ENCODE measurements around the gene TIGD1. TPM values are rescaled to one million over a fixed set of nuclear protein-coding genes. Genes with fewer than 3 reads are reported as not detected.

Gene TIGD1
- total RNA-seq, 4 donors from 2014 or later = 1.2 to 7.1 (median 3.2) TPM

- intact Hi-C loops (cut with DNase I) = no loop called here
- peaks cover 3 to 19% (median 10%) of the 10 kb centered on the region in 3 donors for H3K4me1 ChIP-seq
- WGBS, 2 donors = 57 to 100% methylated on average over 1 to 2 of the region's 2 CpGs
- H3K4me3 ChIP-seq = no peak overlapping the region
- TF ChIP-seq CTCF (IDR thresholded peaks at IDR 0.05) (no peak), POLR2A (IDR thresholded peaks at IDR 0.05) (no peak)
- no peak overlapping the region for H3K27ac ChIP-seq
- H3K27me3 ChIP-seq = peaks cover 0 to 94% (median 7%) of the 10 kb centered on the region in 4 donors
- H3K36me3 ChIP-seq = no peaks in the 10 kb centered on the region
- no peaks in the 10 kb centered on the region for H3K9me3 ChIP-seq
- DNase-seq = no peak
Measured at GRCh38 chr2:232504438-232504837, 45.9 kb downstream of the TIGD1 start.

- Histone ChIP-seq H3K27ac (no peak overlapping the region), H3K4me3 (peak overlapping the region in 2 of 4 donors; percentile 47 to 69), H3K27me3 (peaks cover 0 to 99% (median 7%) of the 10 kb centered on the region in 4 donors), H3K4me1 (peaks cover 3 to 19% (median 10%) of the 10 kb centered on the region in 3 donors), H3K36me3 (no peaks in the 10 kb centered on the region), H3K9me3 (no peaks in the 10 kb centered on the region)
- 21 to 35% methylated on average over 9 to 13 of the region's 16 CpGs for WGBS, 2 donors
- no peak for DNase-seq
- no peak for TF ChIP-seq CTCF (IDR thresholded peaks at IDR 0.05)
- TF ChIP-seq POLR2A (IDR thresholded peaks at IDR 0.05) = no peak
- intact Hi-C loops (cut with DNase I) = no loop called here
Measured at GRCh38 chr2:232503809-232504323, 46.5 kb downstream of the TIGD1 start.

GRCh38 chr2:232502911-232503808 lies 47.2 kb downstream of the TIGD1 start:
- Histone ChIP-seq H3K27ac (no peak overlapping the region), H3K4me1 (peaks cover 3 to 19% (median 10%) of the 10 kb centered on the region in 3 donors), H3K9me3 (no peaks in the 10 kb centered on the region), H3K4me3 (peak overlapping the region; percentile 14 to 69 (median 40)), H3K36me3 (no peaks in the 10 kb centered on the region), H3K27me3 (peaks cover 0 to 95% (median 7%) of the 10 kb centered on the region in 4 donors)
- TF ChIP-seq POLR2A (IDR thresholded peaks at IDR 0.05) (no peak), CTCF (IDR thresholded peaks at IDR 0.05) (no peak)
- WGBS, 2 donors = 0 to 3% methylated on average over 12 to 15 of the region's 75 CpGs
- no peak for DNase-seq
- intact Hi-C loops (cut with DNase I) = no loop called here

GRCh38 chr2:232502511-232502910 lies 47.8 kb downstream of the TIGD1 start:
- 0 to 22% methylated on average over 3 to 5 of the region's 21 CpGs for WGBS, 2 donors
- no peaks in the 10 kb centered on the region for H3K36me3 ChIP-seq
- DNase-seq = no peak
- no peak overlapping the region for H3K27ac ChIP-seq
- TF ChIP-seq POLR2A (IDR thresholded peaks at IDR 0.05) (no peak), CTCF (IDR thresholded peaks at IDR 0.05) (no peak)
- H3K9me3 ChIP-seq = no peaks in the 10 kb centered on the region
- peaks cover 0 to 95% (median 7%) of the 10 kb centered on the region in 4 donors for H3K27me3 ChIP-seq
- intact Hi-C loops (cut with DNase I) = no loop called here
- peak overlapping the region in 3 of 4 donors; percentile 34 to 69 (median 47) for H3K4me3 ChIP-seq
- peaks cover 3 to 19% (median 10%) of the 10 kb centered on the region in 3 donors for H3K4me1 ChIP-seq

- no peaks in the 10 kb centered on the region for H3K36me3 ChIP-seq
- TF ChIP-seq CTCF (IDR thresholded peaks at IDR 0.05) (no peak), POLR2A (IDR thresholded peaks at IDR 0.05) (no peak)
- no peak overlapping the region for H3K4me3 ChIP-seq
- H3K4me1 ChIP-seq = peaks cover 3 to 19% (median 10%) of the 10 kb centered on the region in 3 donors
- 43 to 53% methylated on average over 6 to 7 of the region's 10 CpGs for WGBS, 2 donors
- DNase-seq = no peak
- intact Hi-C loops (cut with DNase I) = no loop called here
- no peaks in the 10 kb centered on the region for H3K9me3 ChIP-seq
- H3K27ac ChIP-seq = no peak overlapping the region
- H3K27me3 ChIP-seq = peaks cover 0 to 96% (median 7%) of the 10 kb centered on the region in 4 donors
Measured at GRCh38 chr2:232501794-232502390, 48.5 kb downstream of the TIGD1 start.

All from esophagus squamous epithelium (tissue), 5 donors.